Activated CD8-positive, alpha-beta memory T cell treated with anti-CD3 and anti-CD28 coated beads, Interleukin-2, amount 50 U/mL, for 48 hours (primary cell): Measurements from ENCODE around the gene PRAME.
A peak's percentile ranks its signal among the peaks of the same experiment; 100 is the strongest.

Experiments
- DNase-seq: peaks from one replicate; pipeline ENCODE4 v3.0.0-alpha.2; 2020

Gene PRAME

DNA sequence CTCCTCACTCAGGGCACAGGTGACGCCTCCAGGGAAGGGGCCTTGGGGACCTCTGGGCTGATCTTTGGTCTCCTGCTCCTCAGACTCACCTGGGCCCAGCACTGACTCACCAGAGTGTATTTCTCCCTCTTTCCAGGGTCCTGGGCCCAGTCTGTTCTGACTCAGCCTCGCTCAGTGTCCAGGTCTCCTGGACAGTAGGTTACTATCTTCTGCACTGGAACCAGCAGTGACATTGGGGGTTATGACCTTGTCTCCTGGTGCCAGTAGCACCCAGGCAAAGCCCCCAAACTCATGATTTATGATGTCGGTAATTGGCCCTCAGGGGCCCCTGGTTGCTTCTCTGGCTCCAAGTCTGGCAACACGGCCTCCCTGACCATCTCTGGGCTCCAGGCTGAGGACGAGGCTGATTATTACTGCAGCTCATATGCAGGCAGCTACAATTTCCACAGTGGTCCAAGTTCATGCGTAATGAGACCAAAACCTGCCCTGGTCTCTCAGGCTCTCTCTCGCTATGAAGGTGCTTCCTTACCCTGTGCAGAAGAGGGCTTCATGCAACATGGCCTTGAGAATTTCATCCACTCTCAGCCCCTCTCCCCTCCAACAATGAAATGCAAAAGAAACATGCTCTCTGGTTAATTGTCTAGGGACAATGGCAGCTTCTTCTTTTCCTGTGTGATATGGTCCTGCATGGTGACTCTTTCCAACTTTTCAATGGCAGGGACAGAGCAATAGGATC, 21.0 kb upstream of the PRAME start:
- DNase-seq, result no peak

DNA sequence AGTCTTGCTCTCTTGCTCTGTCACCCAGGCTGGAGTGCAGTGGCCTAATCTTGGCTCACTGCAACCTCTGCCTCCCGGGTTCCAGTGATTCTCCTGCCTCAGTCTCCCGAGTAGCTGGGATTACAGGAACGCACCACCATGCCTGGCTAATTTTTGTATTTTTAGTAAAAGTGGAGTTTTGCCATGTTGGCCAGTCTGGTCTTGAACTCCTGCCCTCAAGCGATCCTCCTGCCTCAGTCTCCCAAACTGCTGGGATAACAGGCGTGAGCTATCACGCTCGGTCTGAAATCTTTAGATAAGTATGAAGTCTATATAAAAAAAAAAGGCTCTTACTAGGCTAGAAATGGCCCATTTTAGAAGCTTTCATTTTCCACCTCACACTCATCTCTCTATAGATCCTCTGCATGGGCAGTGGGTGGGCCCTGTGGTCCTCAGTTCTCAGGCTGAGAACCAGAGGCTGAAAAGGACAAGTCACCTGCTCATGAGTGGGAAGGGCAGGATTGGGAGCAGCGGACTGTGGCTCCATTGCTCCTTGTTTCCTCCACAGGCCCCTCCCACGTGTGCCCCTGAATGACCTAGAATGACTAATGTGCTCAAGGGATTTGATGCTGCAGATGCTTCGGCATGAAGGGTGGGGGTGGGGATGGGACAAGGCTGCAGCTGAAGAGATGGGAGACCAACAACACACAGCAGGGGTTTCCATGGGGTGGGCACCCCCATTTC, 19.8 kb upstream of the PRAME start:
- no peak for DNase-seq

DNA sequence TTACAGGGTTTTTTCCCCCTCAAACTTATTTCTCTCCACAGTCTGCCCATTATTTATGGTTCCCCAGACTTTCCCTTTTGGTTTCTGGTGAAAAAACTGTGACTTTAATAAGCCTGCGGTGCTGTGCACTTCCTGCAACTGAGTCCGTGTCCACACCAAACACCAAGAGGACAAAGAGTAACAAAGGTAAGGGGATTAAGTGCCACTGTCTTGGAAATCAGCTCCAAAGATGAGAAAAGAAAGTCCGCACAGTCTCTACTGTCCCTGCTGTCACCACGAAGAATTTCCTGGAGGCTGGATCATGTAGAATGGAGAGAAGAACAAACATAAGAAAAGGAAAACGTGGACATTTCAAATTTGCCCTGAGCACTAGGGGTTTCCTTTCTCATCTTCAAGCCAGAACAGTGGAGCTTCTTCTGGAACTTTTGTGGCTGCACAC, 17.9 kb upstream of the PRAME start:
- DNase-seq, result no peak

GRCh38 chr22:22576244-22576988, 17.4 kb upstream of the PRAME start:
- DNase-seq, result peak; percentile 62

GRCh38 chr22:22574361-22574760, 15.3 kb upstream of the PRAME start:
- no peak for DNase-seq

DNA sequence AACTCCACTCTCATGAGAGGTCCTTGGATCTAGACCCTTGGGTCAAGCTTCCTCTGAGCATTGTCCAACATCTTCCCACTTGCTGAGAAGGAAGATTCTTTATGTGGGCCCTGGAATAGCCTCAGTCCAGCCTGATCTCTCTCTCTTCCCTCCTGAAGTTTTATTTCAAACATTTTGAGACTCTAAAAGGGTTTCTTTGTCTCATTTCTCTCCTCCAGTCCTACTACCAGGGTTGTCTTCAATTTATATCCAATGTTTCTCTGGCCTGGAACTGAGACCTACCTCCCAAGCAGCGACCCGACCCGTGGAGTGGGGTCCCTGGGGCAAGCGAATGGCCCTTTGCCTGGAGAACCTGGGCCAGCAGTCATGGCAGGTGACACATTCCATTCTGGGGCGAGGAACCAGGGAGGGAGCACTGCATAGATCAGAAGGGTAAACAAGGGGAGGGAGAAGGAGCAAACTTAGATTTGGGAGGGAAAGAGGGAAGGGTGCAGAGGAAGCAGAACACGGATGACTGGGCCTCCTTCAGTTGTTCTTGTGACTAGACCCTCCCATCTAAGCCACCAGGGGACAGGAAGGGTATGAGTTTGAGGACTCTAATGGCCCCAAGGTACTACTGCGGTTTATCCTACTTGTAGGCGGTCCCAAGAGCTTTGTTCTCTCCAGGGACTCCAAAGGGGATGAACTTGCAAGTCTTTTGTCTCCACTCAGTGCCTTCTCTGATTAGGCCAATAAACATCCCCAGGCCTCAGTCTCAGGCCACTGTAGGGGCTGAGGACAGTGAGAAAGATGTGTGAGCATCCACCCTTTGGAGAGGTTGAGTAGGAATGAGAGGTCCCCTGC, 14.2 kb upstream of the PRAME start:
- peak; percentile 20 for DNase-seq

DNA sequence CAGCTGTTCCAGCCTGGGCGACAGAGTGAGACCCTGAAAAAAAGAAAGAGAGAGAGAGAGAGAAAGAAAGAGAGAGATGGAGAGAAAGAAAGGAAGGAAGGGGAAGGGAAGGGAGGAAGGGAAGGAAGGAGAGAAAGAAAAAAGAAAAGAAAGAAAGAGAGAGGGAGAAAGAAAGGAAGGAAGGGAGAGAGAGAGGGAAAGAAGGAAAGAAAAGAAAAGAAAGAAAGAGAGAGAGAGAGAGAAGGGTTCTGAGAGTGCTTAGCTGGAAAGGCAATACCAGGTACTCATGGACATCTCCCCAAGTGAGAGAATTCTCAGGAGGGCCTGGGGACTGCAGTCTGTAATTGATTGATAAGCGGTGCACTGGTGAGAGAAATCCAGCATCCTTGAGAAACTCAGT, 12.8 kb upstream of the PRAME start:
- DNase-seq, result no peak

DNA sequence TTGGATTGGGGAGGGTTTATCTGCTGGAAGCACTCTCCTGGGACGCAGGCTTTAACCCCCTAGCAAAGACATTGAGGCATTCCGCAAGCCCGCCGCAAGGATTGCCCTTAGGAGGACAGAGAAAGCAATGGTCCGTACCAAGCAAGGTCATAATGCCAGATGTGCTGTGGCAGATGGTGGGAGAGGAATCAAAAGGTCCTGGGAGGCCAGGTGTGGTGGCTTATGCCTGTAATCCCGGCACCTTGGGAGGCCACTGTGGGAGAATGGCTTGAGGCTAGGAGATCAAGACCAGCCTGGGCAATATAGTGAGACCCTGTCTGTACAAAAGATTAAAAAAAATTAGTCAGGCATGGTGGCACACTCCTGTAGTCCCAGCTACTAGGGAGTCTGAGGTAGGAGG, 12.4 kb upstream of the PRAME start:
- no peak for DNase-seq

GRCh38 chr22:22569218-22569617, 10.2 kb upstream of the PRAME start:
- DNase-seq, result no peak

- no peak for DNase-seq
These were observed 6.9 kb upstream of the PRAME start for GRCh38 chr22:22565981-22566380.

GRCh38 chr22:22558071-22558971, 744 bp downstream of the PRAME start:
- DNase-seq, result no peak

- no peak for DNase-seq
These were observed 1.8 kb downstream of the PRAME start for GRCh38 chr22:22556995-22557925.

GRCh38 chr22:22556578-22556977, 2.5 kb downstream of the PRAME start:
- DNase-seq, result no peak

DNA sequence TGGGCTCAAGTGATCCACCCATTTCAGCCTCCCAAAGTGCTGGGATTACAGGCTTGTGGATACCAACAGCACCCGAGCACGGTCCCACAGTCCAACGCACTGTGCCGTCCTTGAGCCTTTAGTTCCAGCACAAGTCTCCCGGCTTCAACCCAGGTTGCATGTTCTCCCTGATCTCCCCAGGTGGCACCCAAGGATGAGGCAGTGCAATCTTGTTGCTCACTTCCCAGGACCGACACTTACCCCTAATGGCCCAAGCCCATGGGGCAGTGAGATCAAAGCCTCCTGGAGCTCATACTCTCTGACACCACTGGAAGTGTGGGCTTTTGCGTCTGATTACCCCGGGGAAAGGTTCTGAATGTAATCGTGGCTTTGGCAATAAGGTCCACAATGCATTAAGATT, 3.5 kb downstream of the PRAME start:
- no peak for DNase-seq

GRCh38 chr22:22554587-22555284, 4.3 kb downstream of the PRAME start:
- no peak for DNase-seq

- DNase-seq, result no peak
These were observed 5.1 kb downstream of the PRAME start for GRCh38 chr22:22553735-22554586.

GRCh38 chr22:22553141-22553540, 5.9 kb downstream of the PRAME start:
- DNase-seq, result no peak

DNA sequence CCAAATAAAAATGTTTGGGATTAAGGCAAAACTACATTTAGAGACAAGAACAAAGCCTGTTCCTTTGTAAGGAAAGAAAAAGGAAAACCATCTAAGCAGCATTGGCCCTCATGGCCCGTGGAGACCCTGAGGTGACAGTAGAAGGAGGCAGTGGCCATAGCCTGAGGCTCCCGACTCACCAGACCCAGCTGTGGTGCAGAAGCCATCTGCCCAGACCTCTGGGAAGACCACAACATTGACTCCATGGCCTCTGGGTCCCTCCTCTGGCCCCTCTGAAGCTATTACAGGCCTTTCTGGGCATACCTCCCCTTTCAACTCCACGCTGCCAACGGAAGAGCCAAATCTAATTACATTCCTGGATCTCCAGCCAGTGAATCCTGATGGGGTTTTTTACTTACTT, 6.4 kb downstream of the PRAME start:
- no peak for DNase-seq
